Measurements from ENCODE around the gene ATP1B2. TPM values are rescaled to one million over a fixed set of nuclear protein-coding genes. Genes with fewer than 3 reads are reported as not detected.

ATP1B2 gene
- total and polyA plus RNA-seq, 4 experiments from 2014 or later: 0.22 to 0.52 TPM; not detected in 2

GRCh38 chr17:7646457-7646856, 4.3 kb upstream of the ATP1B2 start:
- Histone ChIP-seq H3K36me3 (ENCODE audit: insufficient read depth, low read length) (no peaks in the 10 kb centered on the region), H3K4me1 (ENCODE audit: insufficient read depth, low read length) (peaks cover 15% of the 10 kb centered on the region), H3K27ac (ENCODE audit: low read depth, low read length) (no peak overlapping the region), H3K27me3 (ENCODE audit: insufficient read depth, low read length) (peaks cover 13% of the 10 kb centered on the region), H3K9me3 (ENCODE audit: control insufficient read depth in 1 of 2, low read length in 2 of 2) (no peaks in the 10 kb centered on the region), H3K4me3 (ENCODE audit: low read length in 2 of 2) (no peak overlapping the region)
- Mint-ChIP-seq H3K27ac (peak overlapping the region in 1 of 7 donors; percentile 79), H3K4me3 (no peak overlapping the region), H3K4me1 (peaks cover 17 to 28% (median 21%) of the 10 kb centered on the region in 4 donors), H3K36me3 (no peaks in the 10 kb centered on the region), H3K27me3 (peaks cover 20 to 22% of the 10 kb centered on the region in 2 donors), H3K9me3 (peaks cover 0 to 4% (median 0%) of the 10 kb centered on the region in 8 donors)
- DNase-seq: no peak
- ChIA-PET POLR2A (ENCODE audit: partially characterized antibody) (no interaction called here), CTCF (ENCODE audit: partially characterized antibody) (no interaction called here)
- intact Hi-C loops (cut with micrococcal nuclease): no loop called here

- peaks cover 13% of the 10 kb centered on the region for H3K27me3 ChIP-seq (ENCODE audit: insufficient read depth, low read length)
- Mint-ChIP-seq H3K9me3 (peaks cover 0 to 4% (median 0%) of the 10 kb centered on the region in 8 donors), H3K4me1 (peaks cover 16 to 22% (median 18%) of the 10 kb centered on the region in 4 donors), H3K4me3 (no peak overlapping the region), H3K36me3 (no peaks in the 10 kb centered on the region), H3K27ac (no peak overlapping the region), H3K27me3 (peaks cover 20 to 23% of the 10 kb centered on the region in 2 donors)
- no peak overlapping the region for H3K27ac ChIP-seq (ENCODE audit: low read depth, low read length)
- CTCF ChIA-PET (ENCODE audit: partially characterized antibody): no interaction called here
- H3K9me3 ChIP-seq (ENCODE audit: control insufficient read depth in 1 of 2, low read length in 2 of 2): no peaks in the 10 kb centered on the region
- no peak for DNase-seq
- intact Hi-C loops (cut with micrococcal nuclease): no loop called here
- H3K4me1 ChIP-seq (ENCODE audit: insufficient read depth, low read length): peaks cover 20% of the 10 kb centered on the region
- no peak overlapping the region for H3K4me3 ChIP-seq (ENCODE audit: low read length in 2 of 2)
- no peaks in the 10 kb centered on the region for H3K36me3 ChIP-seq (ENCODE audit: insufficient read depth, low read length)
- POLR2A ChIA-PET (ENCODE audit: partially characterized antibody): no interaction called here
Measured at GRCh38 chr17:7647018-7647417, 3.7 kb upstream of the ATP1B2 start.

DNA sequence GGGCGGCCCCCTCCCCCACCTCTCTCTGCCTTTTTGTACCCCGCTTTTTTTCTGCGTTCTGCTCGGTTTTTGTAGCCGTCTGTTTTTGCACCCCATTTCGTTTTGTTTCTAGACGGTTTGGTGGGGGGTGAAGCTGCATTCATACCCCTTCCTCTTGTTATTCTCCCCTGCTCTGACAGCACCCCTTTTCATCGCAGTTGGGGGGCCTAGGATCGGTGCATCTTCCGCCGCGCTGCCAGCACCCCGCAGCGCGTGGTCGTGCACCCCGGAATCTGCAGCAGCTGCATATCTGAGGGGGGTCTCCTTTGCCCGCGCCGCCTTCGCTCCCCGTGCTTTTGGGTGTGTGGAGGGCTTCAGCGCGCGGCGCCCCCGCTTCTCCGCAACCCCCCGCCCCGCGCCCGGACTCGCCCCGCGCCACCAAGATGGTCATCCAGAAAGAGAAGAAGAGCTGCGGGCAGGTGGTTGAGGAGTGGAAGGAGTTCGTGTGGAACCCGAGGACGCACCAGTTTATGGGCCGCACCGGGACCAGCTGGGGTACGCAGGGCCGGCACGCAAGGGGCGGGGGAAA, 455 bp downstream of the ATP1B2 start:
- intact Hi-C loops (cut with micrococcal nuclease): no loop called here
- Histone ChIP-seq H3K9me3 (ENCODE audit: control insufficient read depth in 1 of 2, low read length in 2 of 2) (no peaks in the 10 kb centered on the region), H3K4me1 (ENCODE audit: insufficient read depth, low read length) (peaks cover 20% of the 10 kb centered on the region), H3K36me3 (ENCODE audit: insufficient read depth, low read length) (no peaks in the 10 kb centered on the region), H3K4me3 (ENCODE audit: low read length in 2 of 2) (peak overlapping the region; percentile 29 to 46), H3K27me3 (ENCODE audit: insufficient read depth, low read length) (peaks cover 13% of the 10 kb centered on the region), H3K27ac (ENCODE audit: low read depth, low read length) (no peak overlapping the region)
- Mint-ChIP-seq H3K4me1 (peaks cover 10 to 16% (median 13%) of the 10 kb centered on the region in 4 donors), H3K27me3 (peaks cover 15 to 28% of the 10 kb centered on the region in 2 donors), H3K36me3 (no peaks in the 10 kb centered on the region), H3K9me3 (peaks cover 0 to 4% (median 0%) of the 10 kb centered on the region in 8 donors), H3K27ac (peak overlapping the region in 5 of 7 donors; percentile 41 to 92 (median 49)), H3K4me3 (peak overlapping the region; percentile 78 to 86 (median 84))
- ChIA-PET CTCF (ENCODE audit: partially characterized antibody) (interaction anchor here (0.7 to 2.5 kb wide), 8 partner anchors 8 to 66 kb away, joined by 3 to 6 read pairs (median 4); partner anchors contain the start of genes FXR2, TP53 and WRAP53), POLR2A (ENCODE audit: partially characterized antibody) (interaction anchor here (0.7 to 2.6 kb wide), 5 partner anchors 23 to 417 kb away, joined by 3 to 55 read pairs (median 9); partner anchors contain the start of genes DVL2, FXR2, SAT2 and TP53)
- DNase-seq: no peak

DNA sequence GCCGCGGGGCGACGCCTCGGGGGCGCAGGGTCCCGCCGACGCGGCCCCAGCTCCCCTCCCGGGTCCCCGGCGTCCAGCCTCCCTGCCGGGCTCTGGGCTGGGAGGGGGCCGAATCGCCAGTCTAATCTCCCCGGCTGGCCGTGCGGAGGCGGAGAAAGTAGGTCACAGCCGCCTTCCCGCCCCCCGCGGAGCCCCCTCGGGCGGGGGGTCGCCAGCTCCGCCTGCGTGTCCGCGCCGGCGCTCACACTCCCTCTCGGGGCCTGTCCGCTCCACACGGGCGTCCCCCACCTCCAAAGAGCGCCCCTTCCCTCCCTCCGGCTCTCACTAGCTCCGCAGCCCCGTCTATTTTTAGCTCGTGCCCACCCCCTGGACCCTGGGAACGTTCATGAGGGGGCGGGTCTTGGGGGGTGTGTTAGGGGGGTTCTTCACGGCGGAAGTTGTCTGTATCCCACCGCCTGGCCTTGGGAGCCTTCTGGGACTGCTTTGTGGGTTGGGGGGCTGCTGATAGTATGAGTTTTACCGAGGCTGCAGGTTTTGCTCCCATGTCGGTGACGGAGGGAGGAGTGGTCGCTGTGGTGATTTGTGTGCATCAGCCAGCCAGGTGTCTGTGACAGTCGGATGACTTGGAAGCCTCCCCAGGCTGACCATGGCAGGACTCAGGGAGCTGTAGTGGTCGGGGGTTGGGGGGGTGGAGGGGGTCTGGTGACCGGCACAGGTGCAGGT, 1.1 kb downstream of the ATP1B2 start:
- Mint-ChIP-seq H3K9me3 (peaks cover 0 to 4% (median 0%) of the 10 kb centered on the region in 8 donors), H3K4me1 (peaks cover 10 to 16% (median 13%) of the 10 kb centered on the region in 4 donors), H3K4me3 (peak overlapping the region in 7 of 8 donors; percentile 42 to 73 (median 63)), H3K27ac (no peak overlapping the region), H3K36me3 (no peaks in the 10 kb centered on the region), H3K27me3 (peaks cover 12 to 25% of the 10 kb centered on the region in 2 donors)
- ChIA-PET CTCF (ENCODE audit: partially characterized antibody) (interaction anchor here (0.7 to 2.5 kb wide), 6 partner anchors 19 to 67 kb away, joined by 3 to 6 read pairs (median 4); partner anchors contain the start of genes FXR2, TP53 and WRAP53), POLR2A (ENCODE audit: partially characterized antibody) (interaction anchor here (0.7 to 2.6 kb wide), 4 partner anchors 24 to 91 kb away, joined by 3 to 55 read pairs (median 10); partner anchors contain the start of genes FXR2, SAT2, TP53 and WRAP53)
- Histone ChIP-seq H3K4me3 (ENCODE audit: low read length in 2 of 2) (no peak overlapping the region), H3K27me3 (ENCODE audit: insufficient read depth, low read length) (peaks cover 13% of the 10 kb centered on the region), H3K9me3 (ENCODE audit: control insufficient read depth in 1 of 2, low read length in 2 of 2) (no peaks in the 10 kb centered on the region), H3K36me3 (ENCODE audit: insufficient read depth, low read length) (no peaks in the 10 kb centered on the region), H3K27ac (ENCODE audit: low read depth, low read length) (no peak overlapping the region), H3K4me1 (ENCODE audit: insufficient read depth, low read length) (peaks cover 20% of the 10 kb centered on the region)
- DNase-seq: no peak
- intact Hi-C loops (cut with micrococcal nuclease): no loop called here

DNA sequence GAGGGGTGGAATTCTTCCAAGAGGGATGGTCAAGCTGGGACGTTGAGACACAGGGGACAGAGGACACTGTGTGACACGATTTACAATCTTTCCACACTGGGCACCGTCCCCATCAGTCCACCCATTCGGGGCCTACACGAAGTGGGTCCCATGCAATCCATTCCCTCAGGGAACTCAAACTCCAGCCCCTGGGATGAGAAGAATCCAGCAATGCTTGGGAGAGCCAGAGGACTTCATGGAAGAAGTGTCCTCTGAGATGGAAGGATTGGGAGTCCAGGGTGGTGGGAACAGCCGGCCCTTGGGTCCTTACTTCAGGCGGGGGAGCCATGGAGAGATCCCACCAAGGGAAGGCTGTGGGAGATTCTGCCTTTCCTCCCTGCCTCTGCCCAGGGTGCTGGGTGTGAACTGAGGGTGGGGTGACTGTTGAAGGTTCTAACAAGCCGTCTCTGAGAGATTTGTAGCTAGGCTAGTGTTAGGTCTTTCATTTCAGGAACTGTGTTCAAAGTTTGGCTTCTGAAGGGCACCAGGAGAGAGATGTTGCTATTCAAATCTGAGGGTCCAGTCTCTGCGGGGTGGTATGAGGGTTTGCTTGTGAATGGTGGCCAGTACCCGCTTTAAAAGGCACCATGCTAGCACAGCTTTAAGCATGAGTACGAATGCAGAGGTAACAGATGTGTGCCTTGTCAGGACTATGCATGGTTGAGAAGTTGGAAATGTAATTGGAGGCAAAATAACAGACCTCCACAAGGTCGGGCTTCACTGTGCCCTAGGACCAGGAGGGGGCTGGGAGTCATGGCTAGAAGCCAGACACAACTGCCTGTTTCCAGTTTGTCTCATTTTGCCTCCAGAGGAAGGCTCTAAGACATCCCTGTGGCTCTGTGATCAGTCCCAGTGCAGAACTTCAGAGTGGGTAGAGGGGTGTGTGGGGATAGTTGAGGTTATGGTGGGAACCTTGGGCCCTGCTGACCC, 1.9 kb downstream of the ATP1B2 start:
- Histone ChIP-seq H3K4me3 (ENCODE audit: low read length in 2 of 2) (no peak overlapping the region), H3K36me3 (ENCODE audit: insufficient read depth, low read length) (no peaks in the 10 kb centered on the region), H3K27me3 (ENCODE audit: insufficient read depth, low read length) (peaks cover 13% of the 10 kb centered on the region), H3K4me1 (ENCODE audit: insufficient read depth, low read length) (peaks cover 20% of the 10 kb centered on the region), H3K27ac (ENCODE audit: low read depth, low read length) (no peak overlapping the region), H3K9me3 (ENCODE audit: control insufficient read depth in 1 of 2, low read length in 2 of 2) (no peaks in the 10 kb centered on the region)
- H3K9me3 Mint-ChIP-seq: peaks cover 0 to 4% (median 0%) of the 10 kb centered on the region in 8 donors
- CTCF ChIA-PET (ENCODE audit: partially characterized antibody): interaction anchor here (2.5 kb wide), 1 partner anchor 39 kb away, joined by 6 read pairs; the partner anchor contains the start of gene FXR2
- H3K4me1 Mint-ChIP-seq: peaks cover 10 to 16% (median 13%) of the 10 kb centered on the region in 4 donors
- H3K27me3 Mint-ChIP-seq: peaks cover 12 to 25% of the 10 kb centered on the region in 2 donors
- POLR2A ChIA-PET (ENCODE audit: partially characterized antibody): interaction anchor here (2.6 kb wide), 1 partner anchor 34 kb away, joined by 55 read pairs; the partner anchor contains the start of genes TP53 and WRAP53
- intact Hi-C loops (cut with micrococcal nuclease): no loop called here
- peak overlapping the region in 7 of 8 donors; percentile 33 to 73 (median 63) for H3K4me3 Mint-ChIP-seq
- DNase-seq: no peak
- peak overlapping the region in 1 of 7 donors; percentile 3 for H3K27ac Mint-ChIP-seq
- H3K36me3 Mint-ChIP-seq: no peaks in the 10 kb centered on the region

DNA sequence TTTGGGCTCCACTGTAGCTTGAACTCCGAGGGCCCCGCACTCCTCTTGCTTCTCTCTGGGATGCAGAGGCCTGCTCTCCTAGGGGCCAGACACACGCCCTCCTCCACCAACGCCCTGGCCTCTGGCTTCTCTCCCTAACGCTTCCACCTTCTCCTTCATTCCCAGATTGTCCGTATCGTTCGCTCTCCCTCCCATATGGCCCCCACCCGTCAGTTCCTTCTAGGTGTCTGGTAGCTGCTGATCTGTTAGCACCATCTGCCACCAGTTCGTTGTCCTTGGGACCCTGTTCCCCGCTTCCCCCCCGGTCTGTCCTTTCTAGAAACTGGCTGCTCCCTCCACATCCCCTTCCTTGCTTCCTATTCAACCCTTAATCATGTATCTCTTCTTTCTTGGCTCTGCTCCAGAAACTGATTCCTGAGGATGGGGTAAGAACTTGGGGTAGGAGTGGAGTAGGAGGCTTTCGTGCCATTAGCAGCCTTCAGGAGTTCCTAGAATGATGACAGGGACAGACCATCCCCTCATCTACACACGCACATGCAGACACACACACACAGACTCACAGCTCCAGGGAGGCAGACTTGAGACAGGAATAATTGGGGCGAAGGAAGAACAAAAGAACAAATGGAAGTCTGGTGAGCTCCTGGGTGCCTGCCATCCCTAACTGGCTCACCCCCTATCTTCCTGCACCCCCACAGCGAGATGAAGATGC, 4.3 kb downstream of the ATP1B2 start:
- intact Hi-C loops (cut with micrococcal nuclease): no loop called here
- Mint-ChIP-seq H3K27me3 (peaks cover 9 to 18% of the 10 kb centered on the region in 2 donors), H3K27ac (no peak overlapping the region), H3K9me3 (peaks cover 0 to 4% (median 0%) of the 10 kb centered on the region in 8 donors), H3K4me3 (peak overlapping the region in 1 of 8 donors; percentile 16), H3K4me1 (peaks cover 7 to 13% (median 11%) of the 10 kb centered on the region in 4 donors), H3K36me3 (no peaks in the 10 kb centered on the region)
- H3K4me3 ChIP-seq (ENCODE audit: low read length in 2 of 2): no peak overlapping the region
- peaks cover 17% of the 10 kb centered on the region for H3K4me1 ChIP-seq (ENCODE audit: insufficient read depth, low read length)
- H3K9me3 ChIP-seq (ENCODE audit: control insufficient read depth in 1 of 2, low read length in 2 of 2): no peaks in the 10 kb centered on the region
- ChIA-PET CTCF (ENCODE audit: partially characterized antibody) (interaction anchor here (1.2 kb wide), 1 partner anchor 23 kb away, joined by 4 read pairs; no protein-coding TSS in a partner anchor), POLR2A (ENCODE audit: partially characterized antibody) (no interaction called here)
- H3K36me3 ChIP-seq (ENCODE audit: insufficient read depth, low read length): no peaks in the 10 kb centered on the region
- peaks cover 11% of the 10 kb centered on the region for H3K27me3 ChIP-seq (ENCODE audit: insufficient read depth, low read length)
- no peak overlapping the region for H3K27ac ChIP-seq (ENCODE audit: low read depth, low read length)
- DNase-seq: no peak

Data from CD4-positive, alpha-beta memory T cell (primary cell).